ENCODE measurements around the gene RAB17. TPM values are rescaled to one million over a fixed set of nuclear protein-coding genes. Genes with fewer than 3 reads are reported as not detected.

Gene RAB17
- total RNA-seq, 1 experiment from 2014 or later, result 23.6 TPM

- BruUV-seq (replicated peaks), result no TSS peak
- Histone ChIP-seq H3K36me3 (ENCODE audit: control insufficient read depth, insufficient read depth, low read length) (no peaks in the 10 kb centered on the region), H3K4me3 (ENCODE audit: low read depth in 2 of 2, low read length in 2 of 2) (no peak overlapping the region), H3K4me1 (ENCODE audit: control insufficient read depth, insufficient read depth, low read length) (peaks cover 12% of the 10 kb centered on the region), H3K9me3 (ENCODE audit: control insufficient read depth, insufficient read depth, low read depth, low read length) (no peaks in the 10 kb centered on the region), H3K27ac (ENCODE audit: low read length) (no peak overlapping the region), H3K27me3 (ENCODE audit: control insufficient read depth, insufficient read depth, low read length) (no peaks in the 10 kb centered on the region)
- no peak for ATAC-seq
- TF ChIP-seq SIN3A (IDR thresholded peaks at IDR 0.05; ENCODE audit: borderline replicate concordance, insufficient read depth, low read depth, low read length), result no peak
- intact Hi-C loops (cut with micrococcal nuclease; ENCODE audit: unreplicated experiment), result no loop called here
- in situ Hi-C loops (cut with HindIII; ENCODE audit: low pct_unique_long_range_greater_than_20kb, low sequenced_read_pairs), result no loop called here
- ChIA-PET POLR2A (no interaction called here), CTCF (no interaction called here)
- DNase-seq (ENCODE audit: low read depth, low spot score), result no peak
Measured at GRCh38 chr2:237633061-237633561, 42.6 kb upstream of the RAB17 start.

GRCh38 chr2:237631801-237632585 lies 41.5 kb upstream of the RAB17 start:
- no TSS peak for BruUV-seq (replicated peaks)

More at GRCh38 chr2:237631801-237632585, 41.5 kb upstream of the RAB17 start:
- no peak for DNase-seq (ENCODE audit: low read depth, low spot score)
- ChIA-PET CTCF (no interaction called here), POLR2A (no interaction called here)
- ATAC-seq, result no peak
- TF ChIP-seq REST (IDR thresholded peaks at IDR 0.05; ENCODE audit: insufficient read depth in 1 of 2, low read depth in 2 of 2, low read length in 1 of 2) (no peak), TCF7L2 (IDR thresholded peaks at IDR 0.05; ENCODE audit: low read depth, low read length) (no peak), CTCF (IDR thresholded peaks at IDR 0.05) (no peak), POLR2AphosphoS5 (IDR thresholded peaks at IDR 0.05; ENCODE audit: low read depth, low read length) (no peak), SIN3A (IDR thresholded peaks at IDR 0.05; ENCODE audit: borderline replicate concordance, insufficient read depth, low read depth, low read length) (no peak)
- H3K9me3 ChIP-seq (ENCODE audit: control insufficient read depth, insufficient read depth, low read depth, low read length), result no peaks in the 10 kb centered on the region
- H3K4me3 ChIP-seq (ENCODE audit: low read depth in 2 of 2, low read length in 2 of 2), result no peak overlapping the region
- H3K36me3 ChIP-seq (ENCODE audit: control insufficient read depth, insufficient read depth, low read length), result no peaks in the 10 kb centered on the region
- H3K4me1 ChIP-seq (ENCODE audit: control insufficient read depth, insufficient read depth, low read length), result peaks cover 12% of the 10 kb centered on the region
- H3K27ac ChIP-seq (ENCODE audit: low read length), result no peak overlapping the region
- in situ Hi-C loops (cut with HindIII; ENCODE audit: low pct_unique_long_range_greater_than_20kb, low sequenced_read_pairs), result no loop called here
- H3K27me3 ChIP-seq (ENCODE audit: control insufficient read depth, insufficient read depth, low read length), result no peaks in the 10 kb centered on the region
- intact Hi-C loops (cut with micrococcal nuclease; ENCODE audit: unreplicated experiment), result no loop called here
